ENCODE measurements around the gene URM1.
"Not testable (repeated sequence)": the region's sequence is repeated elsewhere in the genome, so short reads cannot be mapped to it uniquely, and the experiment has no call there.

Gene URM1

GRCh38 chr9:128324401-128324800, 46.8 kb upstream of the URM1 start:
- no peak for TF ChIP-seq CTCF (IDR thresholded peaks at IDR 0.05; ENCODE audit: unreplicated experiment in 3 of 3)
- Mint-ChIP-seq H3K9me3 (no peaks in the 10 kb centered on the region), H3K36me3 (ENCODE audit: low read depth) (peaks cover 20% of the 10 kb centered on the region), H3K27ac (peak overlapping the region in 1 of 3 experiments; percentile 71), H3K27me3 (ENCODE audit: low read depth) (no peaks in the 10 kb centered on the region), H3K4me3 (peak overlapping the region; percentile 91 to 98 (median 94)), H3K4me1 (peaks cover 13% of the 10 kb centered on the region)

GRCh38 chr9:128325629-128326028, 45.5 kb upstream of the URM1 start:
- H3K9me3 Mint-ChIP-seq, result no peaks in the 10 kb centered on the region
- H3K4me3 Mint-ChIP-seq, result peak overlapping the region; percentile 70 to 94 (median 91)
- no peak for TF ChIP-seq CTCF (IDR thresholded peaks at IDR 0.05; ENCODE audit: unreplicated experiment in 3 of 3)
- H3K27me3 Mint-ChIP-seq (ENCODE audit: low read depth), result no peaks in the 10 kb centered on the region
- H3K4me1 Mint-ChIP-seq, result peaks cover 13% of the 10 kb centered on the region
- peaks cover 20% of the 10 kb centered on the region for H3K36me3 Mint-ChIP-seq (ENCODE audit: low read depth)
- no peak overlapping the region for H3K27ac Mint-ChIP-seq

- H3K9me3 Mint-ChIP-seq, result no peaks in the 10 kb centered on the region
- no peak overlapping the region for H3K4me3 Mint-ChIP-seq
- TF ChIP-seq CTCF (IDR thresholded peaks at IDR 0.05; ENCODE audit: unreplicated experiment in 3 of 3), result no peak
- no peak overlapping the region for H3K27ac Mint-ChIP-seq
- H3K36me3 Mint-ChIP-seq (ENCODE audit: low read depth), result peaks cover 15% of the 10 kb centered on the region
- H3K4me1 Mint-ChIP-seq, result no peaks in the 10 kb centered on the region
- no peaks in the 10 kb centered on the region for H3K27me3 Mint-ChIP-seq (ENCODE audit: low read depth)
Observed at GRCh38 chr9:128333451-128333869, 37.7 kb upstream of the URM1 start.

- no peak for TF ChIP-seq CTCF (IDR thresholded peaks at IDR 0.05; ENCODE audit: unreplicated experiment in 3 of 3)
- no peaks in the 10 kb centered on the region for H3K9me3 Mint-ChIP-seq
- no peaks in the 10 kb centered on the region for H3K4me1 Mint-ChIP-seq
- H3K4me3 Mint-ChIP-seq, result no peak overlapping the region
- peaks cover 15% of the 10 kb centered on the region for H3K36me3 Mint-ChIP-seq (ENCODE audit: low read depth)
- no peak overlapping the region for H3K27ac Mint-ChIP-seq
- no peaks in the 10 kb centered on the region for H3K27me3 Mint-ChIP-seq (ENCODE audit: low read depth)
Observed at GRCh38 chr9:128335161-128335560, 36.0 kb upstream of the URM1 start.

- Mint-ChIP-seq H3K27ac (no peak overlapping the region), H3K4me1 (no peaks in the 10 kb centered on the region), H3K4me3 (no peak overlapping the region), H3K27me3 (ENCODE audit: low read depth) (no peaks in the 10 kb centered on the region), H3K9me3 (no peaks in the 10 kb centered on the region), H3K36me3 (ENCODE audit: low read depth) (peaks cover 15% of the 10 kb centered on the region)
- no peak for TF ChIP-seq CTCF (IDR thresholded peaks at IDR 0.05; ENCODE audit: unreplicated experiment in 3 of 3)
Observed at GRCh38 chr9:128335914-128336313, 35.3 kb upstream of the URM1 start.

GRCh38 chr9:128337936-128338335, 33.2 kb upstream of the URM1 start:
- peaks cover 3% of the 10 kb centered on the region for H3K36me3 Mint-ChIP-seq (ENCODE audit: low read depth)
- no peaks in the 10 kb centered on the region for H3K9me3 Mint-ChIP-seq
- H3K4me1 Mint-ChIP-seq, result peaks cover 6% of the 10 kb centered on the region
- no peak overlapping the region for H3K4me3 Mint-ChIP-seq
- no peaks in the 10 kb centered on the region for H3K27me3 Mint-ChIP-seq (ENCODE audit: low read depth)
- no peak overlapping the region for H3K27ac Mint-ChIP-seq
- no peak for TF ChIP-seq CTCF (IDR thresholded peaks at IDR 0.05; ENCODE audit: unreplicated experiment in 3 of 3)

- H3K27ac Mint-ChIP-seq, result peak overlapping the region in 1 of 3 experiments; percentile 71
- not testable (repeated sequence) for H3K4me1 Mint-ChIP-seq; H3K27me3 Mint-ChIP-seq (ENCODE audit: low read depth); H3K9me3 Mint-ChIP-seq; H3K36me3 Mint-ChIP-seq (ENCODE audit: low read depth)
- peak overlapping the region; percentile 87 to 90 (median 87) for H3K4me3 Mint-ChIP-seq
Observed at GRCh38 chr9:128338852-128339614, 32.1 kb upstream of the URM1 start.

Data from nephron (organoid).